GM12865 (cell line): ENCODE measurements around the gene BMAL1.

Experiments
- DNase-seq: peaks from one replicate; pipeline ENCODE4 v3.0.0; 2010; ENCODE audit warnings: low read depth
- H3K4me3 ChIP-seq: 2 replicates; pipeline ENCODE4 v1.5.1; 2011; ENCODE audit warnings: mild to moderate bottlenecking, low read depth, low read length, control low read depth
- CTCF ChIP-seq: IDR thresholded peaks from 2 replicates; pipeline ENCODE4 v1.5.1; 2011; ENCODE audit warnings: low read length, control low read depth, low read depth, inconsistent platforms; ENCODE audit not compliant: insufficient read depth; ENCODE audit errors: missing control alignments

BMAL1 gene

DNA sequence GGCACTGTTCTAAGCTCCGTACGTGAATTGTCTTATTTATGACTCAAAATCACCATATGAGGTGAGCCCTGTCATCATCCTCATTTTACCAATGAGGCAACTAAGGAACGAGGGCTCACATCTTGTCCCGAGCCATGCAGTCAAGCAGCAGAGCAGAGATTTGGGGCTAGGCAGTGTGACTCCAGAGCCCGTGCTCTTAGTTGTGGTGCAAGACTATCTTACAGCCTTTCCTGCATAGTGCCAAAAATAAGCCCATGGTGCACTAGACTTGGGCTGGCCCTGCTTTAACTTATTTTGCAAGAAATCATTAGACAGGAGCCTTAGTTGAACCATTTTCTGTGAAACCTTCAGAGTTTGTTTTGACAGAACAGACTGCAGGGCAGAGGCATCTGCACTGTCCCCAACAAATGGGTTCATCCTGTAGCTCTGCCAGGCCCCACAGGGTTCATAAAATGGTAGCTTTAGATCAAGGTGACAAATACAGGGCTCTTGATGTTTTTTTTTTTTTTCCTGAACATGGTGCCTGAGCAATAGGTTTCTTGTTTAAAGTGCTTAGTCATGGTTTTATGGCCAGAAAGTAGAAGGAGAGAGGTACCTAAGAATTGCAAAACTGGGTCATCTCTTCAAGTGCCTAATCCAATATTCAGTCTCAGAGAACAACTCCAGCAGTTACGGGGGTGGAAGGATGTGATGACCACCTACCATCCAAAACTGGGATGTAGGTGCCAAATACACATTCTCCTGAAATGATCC lies 56.6 kb downstream of the BMAL1 start:
- no peak for DNase-seq
- H3K4me3 ChIP-seq = no peak overlapping the region
- TF ChIP-seq CTCF = no peak

- TF ChIP-seq CTCF = peak; percentile 86
- peak; percentile 80 for DNase-seq
- H3K4me3 ChIP-seq = no peak overlapping the region
These were observed 57.7 kb downstream of the BMAL1 start for GRCh38 chr11:13335319-13335718.

- H3K4me3 ChIP-seq = no peak overlapping the region
- TF ChIP-seq CTCF = no peak
- DNase-seq = no peak
These were observed 58.8 kb downstream of the BMAL1 start for GRCh38 chr11:13336246-13336878.

DNA sequence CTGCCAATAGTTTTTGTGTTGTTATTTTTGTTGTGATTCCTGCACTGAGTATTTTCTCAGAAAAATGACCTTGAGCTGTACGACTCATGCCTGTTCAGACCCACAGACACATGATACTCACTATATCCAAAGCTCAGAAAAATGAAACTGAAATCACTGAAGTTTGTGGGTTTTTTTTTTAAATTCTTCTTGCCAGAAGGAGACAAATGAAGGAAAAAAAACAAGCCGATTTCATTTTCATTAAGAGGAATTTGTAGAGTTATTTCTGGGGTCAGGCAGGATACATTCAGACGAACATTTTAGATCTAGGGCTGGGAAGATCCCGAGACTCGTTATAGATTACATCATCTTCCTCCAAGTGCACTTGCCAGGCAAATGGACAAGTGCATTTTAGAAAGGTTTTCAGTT lies 60.4 kb downstream of the BMAL1 start:
- peak; percentile 44 for DNase-seq
- no peak for TF ChIP-seq CTCF

DNA sequence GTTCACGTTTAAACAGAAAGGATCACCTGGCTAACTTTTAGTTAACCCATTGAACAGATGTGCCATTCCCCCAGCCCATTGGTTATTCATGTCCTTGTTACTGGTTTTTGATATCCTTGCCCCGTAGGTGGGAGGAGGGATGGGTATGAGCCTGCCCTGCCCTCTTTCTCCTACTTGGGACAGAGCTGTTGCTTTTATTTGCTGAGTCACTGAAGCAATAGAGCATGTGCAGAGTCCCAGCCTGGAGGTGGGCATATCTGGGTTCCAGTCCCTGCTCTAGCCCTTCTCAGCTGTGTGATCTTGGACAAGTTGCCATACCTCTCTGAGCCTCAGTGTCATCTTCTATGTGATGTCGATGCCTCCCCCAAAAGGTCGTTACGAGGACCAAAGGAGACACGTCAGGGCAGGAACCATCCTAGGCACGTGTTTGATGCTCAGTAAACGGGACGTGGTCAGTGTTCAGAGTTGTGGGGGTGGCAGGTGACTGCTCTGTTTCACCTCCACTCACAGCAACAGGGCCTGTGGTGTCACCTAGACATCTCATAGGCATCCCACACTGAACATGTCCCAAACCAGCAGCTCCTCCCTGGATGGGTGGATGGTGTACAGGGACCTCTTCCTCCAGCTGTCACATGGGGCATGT lies 61.0 kb downstream of the BMAL1 start:
- no peak for DNase-seq
- H3K4me3 ChIP-seq = peak overlapping the region; percentile 21; the same call in 1 of the 2 replicates
- TF ChIP-seq CTCF = no peak

More for the DNA sequence above, 60.4 kb downstream of the BMAL1 start:
- peak overlapping the region; percentile 21; the same call in 1 of the 2 replicates for H3K4me3 ChIP-seq

DNA sequence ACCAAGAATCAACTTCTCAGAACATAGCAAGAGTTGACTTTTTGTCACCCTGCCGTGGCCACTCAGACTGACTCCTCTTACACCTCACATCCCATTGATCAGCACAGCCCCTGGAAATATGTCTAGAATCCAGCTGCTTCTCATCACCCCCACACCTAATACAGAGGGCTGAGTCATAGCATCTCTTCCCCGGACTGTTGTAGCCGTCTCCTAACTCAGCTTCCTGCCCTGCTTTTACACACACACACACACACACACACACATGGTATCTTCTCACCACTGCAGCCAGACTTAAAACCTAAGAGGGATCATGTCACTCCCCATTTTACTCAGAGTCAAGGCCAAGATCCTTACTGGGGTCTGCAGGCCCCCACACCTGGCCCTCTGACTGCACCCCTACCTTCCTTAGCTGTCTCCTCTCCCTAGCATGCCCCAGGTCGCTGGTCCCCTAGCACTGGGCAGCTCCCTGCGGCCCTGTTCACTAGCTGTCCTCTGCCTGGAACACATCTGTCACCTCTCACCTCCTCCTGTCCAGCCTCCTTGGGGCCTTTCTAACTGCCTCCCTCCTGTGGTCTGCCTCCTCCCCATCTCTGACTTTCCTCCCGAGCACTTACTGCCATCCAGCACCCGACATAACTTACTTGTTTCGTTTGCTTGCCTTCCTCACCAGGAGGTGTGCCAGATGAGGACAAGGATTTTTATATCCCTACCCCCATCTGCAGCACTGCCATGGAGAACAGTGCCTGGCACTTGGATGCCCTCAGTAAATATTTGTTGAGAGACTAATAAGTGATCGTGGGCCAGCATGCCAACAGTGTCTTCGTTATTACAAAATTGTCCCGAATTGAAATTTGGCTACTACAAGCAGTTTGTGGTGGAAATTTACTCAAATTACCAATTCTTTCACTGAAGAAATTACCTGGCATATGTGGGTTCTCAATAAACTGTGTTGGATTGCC lies 61.9 kb downstream of the BMAL1 start:
- peak; percentile 78 for DNase-seq
- H3K4me3 ChIP-seq = no peak overlapping the region
- no peak for TF ChIP-seq CTCF
